H9 (cell line): Measurements from ENCODE around the gene TOB2. TPM values are rescaled to one million over a fixed set of nuclear protein-coding genes. Genes with fewer than 3 reads are reported as not detected.

Experiments used
- DNase-seq: peaks from one replicate; pipeline ENCODE4 v3.0.0-alpha.2; 2017
- H2AFZ ChIP-seq: one replicate; pipeline ENCODE4 v1.6.1; 2013; ENCODE audit warnings: mild to moderate bottlenecking, low read length, control low read depth, moderate library complexity
- H2AK5ac ChIP-seq: 2 replicates; pipeline ENCODE4 v1.6.1; 2013; ENCODE audit warnings: low read length, control low read depth, mixed read lengths; ENCODE audit not compliant: insufficient read length
- H2BK120ac ChIP-seq: one replicate; pipeline ENCODE4 v1.6.1; 2013; ENCODE audit warnings: low read depth, mild to moderate bottlenecking, low read length, control low read depth, inconsistent platforms; ENCODE audit not compliant: poor library complexity, severe bottlenecking
- H2BK12ac ChIP-seq: 2 replicates; pipeline ENCODE4 v1.6.1; 2013; ENCODE audit warnings: low read length, control low read depth, mixed read lengths, low read depth; ENCODE audit not compliant: insufficient read length
- H2BK15ac ChIP-seq: 2 replicates; pipeline ENCODE4 v1.6.1; 2013; ENCODE audit warnings: low read depth, low read length, control low read depth
- H2BK20ac ChIP-seq: one replicate; pipeline ENCODE4 v1.6.1; 2013; ENCODE audit warnings: low read depth, mild to moderate bottlenecking, low read length, control low read depth, inconsistent platforms; ENCODE audit not compliant: poor library complexity, severe bottlenecking
- H2BK5ac ChIP-seq: 2 replicates; pipeline ENCODE4 v1.6.1; 2013; ENCODE audit warnings: low read length, control low read depth, mixed read lengths; ENCODE audit not compliant: insufficient read length
- H3K14ac ChIP-seq: 2 replicates; pipeline ENCODE4 v1.6.1; 2013; ENCODE audit warnings: low read length, control low read depth; ENCODE audit not compliant: insufficient read depth
- H3K18ac ChIP-seq: 2 replicates; pipeline ENCODE4 v1.6.1; 2013; ENCODE audit warnings: low read depth, mild to moderate bottlenecking, mixed read lengths, low read length, control low read depth; ENCODE audit not compliant: insufficient read length
- H3K23ac ChIP-seq: 2 replicates; pipeline ENCODE4 v1.6.1; 2013; ENCODE audit warnings: low read length, control low read depth, mixed read lengths, low read depth; ENCODE audit not compliant: insufficient read length
- H3K23me2 ChIP-seq: 2 replicates; pipeline ENCODE4 v1.6.1; 2013; ENCODE audit warnings: low read depth, mild to moderate bottlenecking, mixed read lengths, low read length, control low read depth; ENCODE audit not compliant: insufficient read length, poor library complexity, severe bottlenecking
- H3K27ac ChIP-seq: 2 replicates; pipeline ENCODE4 v1.5.1; 2013; ENCODE audit warnings: low read length, control low read depth, mixed read lengths, low read depth; ENCODE audit not compliant: insufficient read length
- H3K27me3 ChIP-seq: 2 replicates; pipeline ENCODE4 v1.6.1; 2013; ENCODE audit warnings: low read length, control low read depth, inconsistent platforms; ENCODE audit not compliant: insufficient read depth
- H3K4ac ChIP-seq: 2 replicates; pipeline ENCODE4 v1.6.1; 2013; ENCODE audit warnings: low read depth, mild to moderate bottlenecking, control low read depth, inconsistent platforms, low read length, moderate library complexity
- H3K4me1 ChIP-seq: 2 replicates; pipeline ENCODE4 v1.6.1; 2013; ENCODE audit warnings: low read length, control low read depth, inconsistent platforms; ENCODE audit not compliant: insufficient read depth
- H3K4me2 ChIP-seq: 2 replicates; pipeline ENCODE4 v1.6.1; 2013; ENCODE audit warnings: low read length, control low read depth, mixed read lengths; ENCODE audit not compliant: insufficient read length, insufficient read depth
- H3K56ac ChIP-seq: 2 replicates; pipeline ENCODE4 v1.6.1; 2013; ENCODE audit warnings: low read depth, mild to moderate bottlenecking, mixed read lengths, low read length, control low read depth; ENCODE audit not compliant: insufficient read length
- H3K79me1 ChIP-seq: 2 replicates; pipeline ENCODE4 v1.6.1; 2013; ENCODE audit warnings: low read depth, mild to moderate bottlenecking, moderate library complexity, low read length, control low read depth, inconsistent platforms; ENCODE audit not compliant: insufficient read depth, poor library complexity, severe bottlenecking
- H3K79me2 ChIP-seq: 2 replicates; pipeline ENCODE4 v1.6.1; 2013; ENCODE audit warnings: low read length, control low read depth, inconsistent platforms; ENCODE audit not compliant: insufficient read depth
- H3K9ac ChIP-seq: 2 replicates; pipeline ENCODE4 v1.6.1; 2013; ENCODE audit warnings: low read length, control low read depth, mixed read lengths; ENCODE audit not compliant: insufficient read length; ENCODE audit errors: extremely low read depth
- H3K9me3 ChIP-seq: one replicate; pipeline ENCODE4 v1.6.1; 2013; ENCODE audit warnings: low read depth, low read length, inconsistent platforms; ENCODE audit not compliant: control insufficient read depth
- H3T11ph ChIP-seq: one replicate; pipeline ENCODE4 v1.6.1; 2013; ENCODE audit warnings: mild to moderate bottlenecking, low read length, control low read depth, inconsistent platforms
- H4K20me1 ChIP-seq: one replicate; pipeline ENCODE4 v1.6.1; 2013; ENCODE audit not compliant: control insufficient read depth, insufficient read length, insufficient read depth
- H4K5ac ChIP-seq: 2 replicates; pipeline ENCODE4 v1.6.1; 2013; ENCODE audit warnings: low read depth, mild to moderate bottlenecking, mixed read lengths, low read length, control low read depth; ENCODE audit not compliant: insufficient read length
- H4K8ac ChIP-seq: replicated peaks from 2 replicates; pipeline ENCODE4 v1.6.1; 2013; ENCODE audit warnings: low read length, control low read depth, mixed read lengths, low read depth; ENCODE audit not compliant: insufficient read length
- H4K91ac ChIP-seq: 2 replicates; pipeline ENCODE4 v1.6.1; 2013; ENCODE audit warnings: low read depth, mild to moderate bottlenecking, moderate library complexity, mixed read lengths, low read length, control low read depth; ENCODE audit not compliant: insufficient read length
- H3K27ac Mint-ChIP-seq, 3 experiments: 2 replicates in 2 of 3; 3 replicates in 1 of 3; pipeline ENCODE4 v1.8.0; 2020 to 2021; ENCODE audit warnings: mixed read lengths in 3 of 3, mild to moderate bottlenecking in 1 of 3, moderate library complexity in 1 of 3
- H3K27me3 Mint-ChIP-seq: 2 replicates; pipeline ENCODE4 v1.8.0; 2021; ENCODE audit warnings: low read depth, mild to moderate bottlenecking, moderate library complexity, mixed read lengths
- H3K36me3 Mint-ChIP-seq, 3 experiments: 2 replicates in 2 of 3; 3 replicates in 1 of 3; pipeline ENCODE4 v1.8.0; 2020 to 2021; ENCODE audit warnings: low read depth in 3 of 3, mixed read lengths in 3 of 3; ENCODE audit not compliant: insufficient read depth in 1 of 3
- H3K4me1 Mint-ChIP-seq, 2 experiments: 2 replicates each; pipeline ENCODE4 v1.8.0; 2020; ENCODE audit warnings: mixed read lengths in 2 of 2
- H3K4me3 Mint-ChIP-seq, 2 experiments: 2 replicates in 1 of 2; 3 replicates in 1 of 2; pipeline ENCODE4 v1.8.0; 2020 to 2021; ENCODE audit warnings: mild to moderate bottlenecking in 2 of 2, mixed read lengths in 2 of 2, moderate library complexity in 1 of 2
- H3K9me3 Mint-ChIP-seq, 2 experiments: 2 replicates in 1 of 2; 3 replicates in 1 of 2; pipeline ENCODE4 v1.8.0; 2020; ENCODE audit warnings: mild to moderate bottlenecking in 2 of 2, mixed read lengths in 2 of 2, moderate library complexity in 1 of 2
- CTCF ChIP-seq: fragments of 200-600 bp; sonication (generic); conservative IDR thresholded peaks from 3 replicates; pipeline ENCODE4 v1.8.0; 2021; ENCODE audit warnings: antibody characterized with exemption, mild to moderate bottlenecking
- total RNA-seq: library from RNA; stranded (reverse); gene quantifications from 2 replicates; pipeline ENCODE4 v1.2.1, GENCODE V29; 2021

The TOB2 gene
- total RNA-seq, 1 experiment from 2014 or later: 75.8 TPM

GRCh38 chr22:41406410-41406809, 40.2 kb downstream of the TOB2 start:
- Histone ChIP-seq H2BK120ac (no peak overlapping the region), H3K23ac (no peak overlapping the region), H3K27ac (no peak overlapping the region), H3K4ac (no peak overlapping the region), H3K79me2 (no peaks in the 10 kb centered on the region), H3K23me2 (no peaks in the 10 kb centered on the region), H4K5ac (no peak overlapping the region), H3K79me1 (no peaks in the 10 kb centered on the region), H2AFZ (no peak overlapping the region), H2BK15ac (no peak overlapping the region), H2BK20ac (no peak overlapping the region), H4K8ac (no peak overlapping the region), H3K14ac (no peak overlapping the region), H3K9me3 (no peaks in the 10 kb centered on the region), H2BK5ac (no peak overlapping the region), H2AK5ac (no peak overlapping the region), H3K4me2 (no peak overlapping the region), H3K18ac (no peak overlapping the region), H3K56ac (no peak overlapping the region), H3K27me3 (no peaks in the 10 kb centered on the region), H3K9ac (no peak overlapping the region), H4K20me1 (no peaks in the 10 kb centered on the region), H3T11ph (no peak overlapping the region), H3K4me1 (no peaks in the 10 kb centered on the region), H2BK12ac (no peak overlapping the region), H4K91ac (no peak overlapping the region)
- no peak for TF ChIP-seq CTCF
- no peak for DNase-seq
- H3K4me3 Mint-ChIP-seq: no peak overlapping the region
- no peak overlapping the region for H3K27ac Mint-ChIP-seq
- peaks cover 8 to 12% of the 10 kb centered on the region in 2 experiments for H3K4me1 Mint-ChIP-seq
- H3K9me3 Mint-ChIP-seq: no peaks in the 10 kb centered on the region
- H3K36me3 Mint-ChIP-seq: no peaks in the 10 kb centered on the region
- peaks cover 1% of the 10 kb centered on the region for H3K27me3 Mint-ChIP-seq
